GM15510 (cell line): ENCODE measurements around the gene SEMA6D.

ENCODE experiments used
- POLR2A ChIP-seq: IDR thresholded peaks from 3 replicates; pipeline ENCODE4 v1.6.1; 2011; ENCODE audit warnings: borderline replicate concordance; ENCODE audit not compliant: insufficient read length; ENCODE audit errors: extremely low read depth

Gene SEMA6D, protein sequence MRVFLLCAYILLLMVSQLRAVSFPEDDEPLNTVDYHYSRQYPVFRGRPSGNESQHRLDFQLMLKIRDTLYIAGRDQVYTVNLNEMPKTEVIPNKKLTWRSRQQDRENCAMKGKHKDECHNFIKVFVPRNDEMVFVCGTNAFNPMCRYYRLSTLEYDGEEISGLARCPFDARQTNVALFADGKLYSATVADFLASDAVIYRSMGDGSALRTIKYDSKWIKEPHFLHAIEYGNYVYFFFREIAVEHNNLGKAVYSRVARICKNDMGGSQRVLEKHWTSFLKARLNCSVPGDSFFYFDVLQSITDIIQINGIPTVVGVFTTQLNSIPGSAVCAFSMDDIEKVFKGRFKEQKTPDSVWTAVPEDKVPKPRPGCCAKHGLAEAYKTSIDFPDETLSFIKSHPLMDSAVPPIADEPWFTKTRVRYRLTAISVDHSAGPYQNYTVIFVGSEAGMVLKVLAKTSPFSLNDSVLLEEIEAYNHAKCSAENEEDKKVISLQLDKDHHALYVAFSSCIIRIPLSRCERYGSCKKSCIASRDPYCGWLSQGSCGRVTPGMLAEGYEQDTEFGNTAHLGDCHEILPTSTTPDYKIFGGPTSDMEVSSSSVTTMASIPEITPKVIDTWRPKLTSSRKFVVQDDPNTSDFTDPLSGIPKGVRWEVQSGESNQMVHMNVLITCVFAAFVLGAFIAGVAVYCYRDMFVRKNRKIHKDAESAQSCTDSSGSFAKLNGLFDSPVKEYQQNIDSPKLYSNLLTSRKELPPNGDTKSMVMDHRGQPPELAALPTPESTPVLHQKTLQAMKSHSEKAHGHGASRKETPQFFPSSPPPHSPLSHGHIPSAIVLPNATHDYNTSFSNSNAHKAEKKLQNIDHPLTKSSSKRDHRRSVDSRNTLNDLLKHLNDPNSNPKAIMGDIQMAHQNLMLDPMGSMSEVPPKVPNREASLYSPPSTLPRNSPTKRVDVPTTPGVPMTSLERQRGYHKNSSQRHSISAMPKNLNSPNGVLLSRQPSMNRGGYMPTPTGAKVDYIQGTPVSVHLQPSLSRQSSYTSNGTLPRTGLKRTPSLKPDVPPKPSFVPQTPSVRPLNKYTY

DNA sequence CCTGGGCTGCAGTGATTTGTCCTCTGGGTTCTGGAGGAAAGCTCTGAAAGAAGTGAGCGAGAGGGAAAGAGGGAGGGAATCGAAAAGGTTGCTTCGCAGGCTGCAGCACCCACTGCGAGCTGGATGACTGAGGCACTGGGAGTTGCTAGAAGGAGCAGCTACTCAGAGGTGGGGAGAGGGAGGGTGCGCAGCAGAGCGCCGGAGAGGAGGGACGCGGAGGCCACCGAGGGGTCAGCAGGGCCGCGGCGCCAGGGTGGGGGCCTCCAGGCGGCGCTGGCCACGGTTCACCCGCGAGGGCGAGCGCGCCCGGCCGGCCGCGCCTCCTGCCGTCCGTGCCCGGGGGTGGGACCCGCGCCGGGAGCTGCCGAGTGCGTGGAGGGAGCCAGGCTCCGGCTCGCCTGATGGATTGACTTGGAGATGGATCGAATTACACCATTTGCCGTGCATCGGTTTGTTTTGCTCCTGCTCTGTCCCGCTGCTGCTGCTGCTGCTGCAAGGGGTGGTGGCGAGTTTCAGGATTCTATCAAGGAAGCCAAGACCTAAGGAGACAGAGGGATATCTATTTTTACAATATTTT is at the start of gene SEMA6D:
Gene SEMA6D (plus strand): TSS at position 470 of the 577 bp plus-strand sequence. CDS start 42,294 bp downstream, outside the sequence.
- TF ChIP-seq POLR2A, result no peak

DNA sequence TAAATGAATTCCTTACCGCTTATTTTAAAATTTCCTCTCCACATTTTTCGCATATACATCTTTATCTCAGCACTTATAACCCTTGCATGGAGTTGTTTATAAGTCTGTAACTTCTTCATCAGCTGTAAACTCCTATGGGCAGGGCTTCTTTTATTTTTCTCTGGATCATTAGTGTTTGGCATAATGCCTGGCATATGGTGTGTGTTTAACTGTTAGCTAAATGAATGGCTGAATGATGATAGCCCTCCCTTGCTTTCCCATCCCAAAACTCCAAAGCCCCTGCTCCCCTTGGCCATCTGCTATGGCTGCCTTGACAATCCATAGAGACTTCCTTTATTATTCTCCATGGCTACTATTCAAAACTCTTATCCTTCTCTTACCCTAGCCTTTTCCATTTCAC is 48.1 kb upstream of the SEMA6D start:
- TF ChIP-seq POLR2A, result no peak

DNA sequence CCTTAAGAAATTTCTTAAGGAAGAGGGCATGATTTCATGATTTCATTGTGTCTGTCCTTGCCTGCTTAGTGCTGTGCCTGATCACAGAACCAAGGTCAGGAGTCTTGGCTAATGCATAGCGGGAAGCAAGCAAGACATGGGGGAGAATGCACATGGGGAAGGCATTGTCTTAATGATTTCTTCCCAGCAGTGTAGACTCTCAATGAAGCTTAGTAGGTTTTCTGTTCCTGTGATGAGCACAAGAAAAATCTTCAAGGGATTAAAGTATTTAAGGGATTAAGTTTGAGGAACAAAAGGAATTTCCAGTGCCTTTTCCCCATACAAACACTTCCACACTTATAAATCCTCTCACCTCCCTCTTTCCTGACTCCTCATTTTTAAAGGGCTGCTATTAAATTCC is 46.9 kb upstream of the SEMA6D start:
- no peak for TF ChIP-seq POLR2A

DNA sequence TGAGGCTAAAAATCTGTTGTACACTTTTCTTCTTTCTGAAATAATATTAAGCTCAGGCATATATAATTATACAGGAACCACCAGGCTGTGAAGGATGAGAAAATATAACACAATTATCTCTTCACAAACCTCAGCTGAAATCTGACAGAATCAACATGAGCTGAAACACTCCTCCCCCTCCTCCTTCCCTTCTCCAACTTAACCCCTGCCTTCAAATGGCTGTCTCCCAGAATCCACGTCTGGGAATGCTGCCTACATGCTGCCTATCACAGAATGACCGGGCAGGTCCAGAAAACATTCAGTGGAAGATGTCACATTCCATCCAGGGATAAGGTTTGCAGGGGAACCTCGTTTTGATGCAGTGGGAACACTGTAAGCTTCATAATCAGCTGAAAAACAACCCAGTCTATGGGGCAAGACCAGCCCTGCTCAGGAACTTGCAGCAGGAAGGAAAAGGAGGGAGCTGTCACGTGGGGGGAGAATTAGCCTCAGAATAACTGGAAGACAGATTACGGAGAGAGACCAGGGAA is 44.0 kb upstream of the SEMA6D start:
- TF ChIP-seq POLR2A, result no peak

DNA sequence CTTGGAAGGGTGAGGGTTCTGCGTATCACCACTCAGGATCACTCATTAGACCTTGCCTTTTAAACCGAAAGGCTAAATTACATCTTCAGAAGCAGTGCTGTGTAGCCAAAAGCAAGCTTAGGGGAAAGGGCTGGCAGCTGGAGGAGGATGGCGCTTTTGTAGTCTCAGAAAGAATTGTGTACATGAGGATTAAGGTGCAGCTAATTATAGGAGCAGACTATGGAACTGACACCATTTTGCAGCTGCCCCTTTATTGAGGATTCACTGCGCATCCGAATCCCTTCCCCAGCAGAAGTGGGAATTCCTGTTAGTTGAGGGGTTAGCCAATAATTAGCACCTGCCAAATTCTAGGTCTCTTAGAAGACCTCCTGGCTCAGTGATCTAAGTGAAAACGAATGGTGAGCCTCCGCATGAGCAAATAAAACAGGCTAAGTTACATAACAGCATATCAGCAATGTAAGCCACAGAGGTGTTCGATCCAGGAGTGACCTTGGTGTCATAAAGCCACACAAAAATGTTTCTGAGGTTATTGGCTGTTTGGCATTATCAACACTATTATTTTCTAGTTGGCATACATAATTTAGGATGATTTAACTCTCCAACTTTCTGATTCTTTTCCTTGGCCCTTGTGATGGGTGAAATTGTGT is 42.6 kb upstream of the SEMA6D start:
- TF ChIP-seq POLR2A, result no peak

DNA sequence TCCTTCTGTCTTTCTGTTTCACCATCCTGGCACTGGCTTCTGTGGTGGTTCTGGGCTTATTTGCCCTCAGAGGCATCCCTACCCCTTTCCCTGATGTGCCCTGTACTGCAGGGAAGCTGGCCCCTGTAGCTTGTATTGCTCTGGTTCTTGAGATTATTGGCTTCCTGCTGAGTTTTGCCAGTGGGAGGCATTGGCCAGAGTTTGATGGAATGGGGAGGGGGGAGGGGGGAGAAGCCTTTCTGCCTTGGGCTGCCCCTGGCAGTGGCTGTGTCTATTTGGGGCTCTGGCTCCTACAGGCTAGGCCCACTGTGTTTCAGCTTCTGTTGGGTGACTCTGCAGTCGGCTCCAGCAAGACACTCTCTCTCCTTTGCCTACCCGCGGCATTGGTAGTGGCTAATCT is 41.6 kb upstream of the SEMA6D start:
- TF ChIP-seq POLR2A, result no peak

DNA sequence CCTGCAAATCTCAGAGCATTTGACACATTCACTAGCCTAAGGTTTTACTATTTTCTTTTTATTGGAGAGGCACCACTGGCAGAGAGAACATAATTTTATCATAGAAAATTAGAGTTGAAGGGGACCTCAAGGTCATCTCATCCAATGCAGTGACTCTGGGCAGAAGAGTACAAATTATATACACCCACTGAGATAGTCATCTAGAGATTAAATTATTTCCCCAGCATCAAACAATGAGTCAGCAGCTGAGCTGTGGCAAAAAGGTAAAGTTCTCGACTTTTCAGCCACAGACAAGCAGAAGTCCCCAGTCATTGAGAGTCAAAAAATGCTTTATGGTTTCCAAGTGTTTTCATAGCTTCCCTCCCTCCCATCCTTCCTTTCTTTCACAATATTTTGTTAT is 39.3 kb upstream of the SEMA6D start:
- TF ChIP-seq POLR2A, result no peak

DNA sequence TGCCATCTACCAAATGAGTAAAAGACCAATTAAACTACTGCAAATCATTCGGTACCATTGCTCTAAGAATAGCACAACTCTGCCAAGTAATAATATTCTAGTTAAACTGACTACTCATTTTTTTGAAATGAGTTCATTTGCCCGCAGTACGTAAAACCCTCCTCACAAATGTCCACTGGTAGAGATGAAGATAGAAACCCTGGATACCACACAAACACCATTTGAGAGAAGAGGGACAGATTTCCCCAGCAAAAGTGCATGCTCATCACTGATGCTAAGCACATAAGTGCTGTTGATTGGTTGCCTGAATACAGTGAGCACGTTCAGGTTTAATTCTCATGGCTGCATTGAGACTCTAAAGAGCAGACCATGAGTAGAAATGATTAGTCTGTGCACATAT is 34.6 kb upstream of the SEMA6D start:
- no peak for TF ChIP-seq POLR2A

DNA sequence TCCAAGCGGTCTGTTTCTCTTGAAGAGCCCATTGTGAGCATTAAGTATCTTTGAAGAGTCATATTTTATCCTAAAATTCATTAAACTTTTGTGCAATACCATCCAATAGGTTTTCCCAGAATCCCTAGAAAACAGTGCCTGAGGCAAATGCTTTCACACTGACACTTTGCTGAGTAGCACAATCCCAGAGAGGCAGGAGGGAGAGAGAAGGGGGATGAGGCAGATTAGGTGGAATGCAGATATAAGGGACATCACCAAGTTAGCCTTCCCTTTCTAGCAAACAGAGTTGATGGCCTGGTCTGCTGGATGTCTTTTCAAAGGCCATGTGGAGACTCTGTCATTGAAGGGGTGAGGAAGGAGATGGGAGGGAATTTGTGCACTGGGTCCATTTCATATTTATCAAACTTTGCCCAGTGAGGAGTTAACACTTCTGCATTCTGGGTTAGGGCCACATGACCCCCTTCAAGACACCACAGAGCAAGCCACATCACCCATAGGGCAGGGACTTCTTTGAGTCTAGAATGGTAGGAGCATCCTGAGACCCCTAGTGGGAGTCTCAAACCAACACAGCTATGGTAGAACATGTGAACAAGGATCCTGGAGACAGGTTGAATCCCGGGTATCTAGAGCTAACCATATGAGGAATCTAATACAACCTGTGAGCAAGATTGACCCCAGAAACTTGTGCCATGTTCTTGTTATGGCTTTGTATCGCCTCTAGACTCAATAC is 32.0 kb upstream of the SEMA6D start:
- no peak for TF ChIP-seq POLR2A

DNA sequence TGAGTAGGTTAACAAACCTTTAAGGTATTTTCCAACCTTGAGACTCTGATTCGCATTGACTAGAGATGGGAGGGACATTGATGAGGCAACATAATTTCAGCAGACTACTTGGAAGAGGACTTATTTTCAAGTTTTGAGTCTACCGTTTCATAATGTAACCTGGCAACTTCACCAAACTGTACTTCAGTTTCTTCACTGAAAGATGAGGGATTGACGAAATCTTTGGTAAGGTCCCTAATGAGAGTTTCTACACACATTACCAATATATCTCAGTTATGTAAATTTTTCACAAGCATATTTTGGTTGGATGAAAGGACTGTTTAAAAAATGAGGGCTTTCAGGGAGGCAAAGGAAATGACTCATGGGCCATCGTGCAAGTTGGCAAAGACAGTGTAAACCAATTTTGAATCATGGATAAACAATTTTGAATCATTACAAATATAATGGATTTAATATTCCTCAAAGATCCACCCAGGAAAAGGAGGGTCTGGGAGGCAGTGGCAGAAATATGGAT is 28.7 kb upstream of the SEMA6D start:
- TF ChIP-seq POLR2A, result no peak

DNA sequence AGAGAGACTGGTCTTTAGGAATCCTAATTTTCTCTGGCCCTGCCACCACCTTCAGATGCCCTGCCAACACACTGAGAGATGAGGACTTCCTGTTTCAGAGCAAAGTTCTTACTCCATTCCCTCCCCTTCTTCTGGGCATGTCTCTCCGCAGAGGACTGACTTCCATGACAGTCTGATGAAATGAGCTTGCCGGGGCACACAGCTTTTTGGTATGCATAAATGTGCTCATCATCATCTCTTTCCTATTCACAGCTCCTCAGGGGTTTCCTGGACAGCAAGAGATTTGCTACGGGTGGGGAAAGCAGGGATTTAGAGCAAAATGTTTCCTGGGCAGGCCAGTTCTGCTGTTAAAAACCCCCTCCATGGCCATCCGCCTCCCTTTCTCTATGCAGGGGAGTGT is 27.6 kb upstream of the SEMA6D start:
- TF ChIP-seq POLR2A, result no peak

DNA sequence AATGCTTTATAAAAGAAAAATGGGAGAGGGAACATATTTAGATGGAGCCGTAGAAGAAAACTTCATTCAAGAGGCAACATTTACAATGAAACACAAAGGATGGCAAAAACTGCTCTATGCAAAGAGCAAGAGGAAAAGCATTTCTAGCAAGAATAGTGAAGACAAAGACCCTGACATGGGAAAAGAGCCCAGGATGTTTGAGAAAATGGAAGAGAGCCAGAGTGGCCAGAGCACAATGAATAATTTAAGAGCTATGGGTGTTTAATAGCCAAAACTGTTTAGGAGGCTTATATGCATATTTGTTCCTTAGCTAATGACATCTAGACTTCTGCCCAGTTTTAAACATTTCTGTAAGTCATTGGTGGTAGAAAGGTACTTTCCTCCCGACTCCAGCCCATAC is 25.4 kb upstream of the SEMA6D start:
- no peak for TF ChIP-seq POLR2A

DNA sequence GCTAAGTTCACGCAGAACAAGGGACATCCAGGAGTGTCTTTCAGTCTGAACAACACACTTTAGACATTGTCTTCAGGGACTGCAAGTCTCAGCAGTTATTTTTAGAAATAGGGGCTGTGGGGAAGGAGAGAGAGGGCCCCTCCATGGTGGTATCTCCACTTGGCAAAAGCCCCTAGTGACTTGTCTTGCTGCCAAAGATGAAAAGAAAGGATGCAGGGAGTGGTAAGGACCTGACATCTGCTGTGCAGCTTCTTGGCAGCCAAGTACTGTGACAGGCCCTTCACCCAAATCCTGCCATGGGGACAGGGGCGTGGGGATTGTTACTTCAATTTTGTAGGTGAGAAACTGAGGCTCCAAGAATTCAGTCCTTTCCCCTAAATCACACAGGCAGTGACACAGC is 21.0 kb upstream of the SEMA6D start:
- TF ChIP-seq POLR2A, result no peak
